Measurements from ENCODE around the gene STX8.

GRCh38 chr17:9202532-9202931, 373.1 kb downstream of the STX8 start:
- TF ChIP-seq CTCF (IDR thresholded peaks at IDR 0.05): no peak
- no peak for TF ChIP-seq EP300 (IDR thresholded peaks at IDR 0.05)
- TF ChIP-seq POLR2AphosphoS5 (IDR thresholded peaks at IDR 0.05): no peak
- no peak for TF ChIP-seq POLR2A (IDR thresholded peaks at IDR 0.05)

Data from stomach (tissue), 4 donors.